GM18858 (cell line): ENCODE measurements around the gene SNRPD3.
"Not testable (repeated sequence)": the region's sequence is repeated elsewhere in the genome, so short reads cannot be mapped to it uniquely, and the experiment has no call there.

Experiments used
- ATAC-seq: cut with Tn5 transposase; IDR thresholded peaks from one replicate; pipeline ENCODE4 v1.9.1; 2021; ENCODE audit not compliant: unreplicated experiment

Gene SNRPD3

DNA sequence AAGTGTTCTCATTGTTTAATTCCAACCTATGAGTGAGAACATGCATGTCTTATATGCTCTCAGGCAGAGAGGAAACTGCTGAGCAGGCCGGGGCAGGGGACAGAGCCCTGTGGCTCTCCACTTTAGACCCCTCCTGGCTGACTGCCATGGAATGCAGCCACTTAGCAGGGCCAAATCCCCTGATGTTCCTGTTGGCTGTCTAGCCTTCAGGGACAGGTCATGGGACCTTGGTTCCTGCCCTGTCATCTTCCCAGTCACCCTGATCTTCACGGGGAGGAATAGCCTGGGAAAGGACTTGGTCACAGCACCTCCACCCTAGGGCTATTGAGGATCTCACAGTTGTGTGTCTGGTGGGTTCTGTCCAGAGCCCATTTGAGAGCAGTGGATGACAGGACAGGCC is 50.5 kb downstream of the SNRPD3 start:
- not testable (repeated sequence) for ATAC-seq

DNA sequence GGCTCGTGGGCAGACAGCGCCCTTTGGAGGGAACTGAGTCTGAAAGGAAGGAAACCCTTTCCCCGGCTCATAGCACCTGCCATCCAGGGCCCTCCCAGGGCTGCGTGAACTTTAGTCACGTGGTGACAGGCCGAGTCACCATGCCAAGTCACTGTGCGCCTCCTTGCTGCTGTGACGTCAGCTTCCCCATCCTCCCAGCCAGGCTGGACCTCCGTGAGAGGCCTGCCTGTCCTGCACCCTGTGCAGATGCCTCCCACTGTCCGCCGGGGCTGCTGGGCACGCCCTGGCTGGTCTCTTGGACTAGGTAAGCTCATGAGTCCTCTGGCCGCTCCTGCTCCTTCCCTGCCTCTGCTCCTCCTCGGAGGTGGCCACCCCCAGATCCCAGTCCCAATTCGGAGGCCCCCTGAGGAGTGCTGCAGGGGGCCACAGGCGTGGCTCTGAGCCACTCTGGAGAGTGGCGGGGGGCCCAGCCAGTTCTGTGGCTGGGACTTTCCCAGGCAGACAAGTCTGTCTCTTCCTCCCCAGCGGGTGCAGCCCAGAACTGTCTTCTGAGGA is 51.7 kb downstream of the SNRPD3 start:
- peak; percentile 42 for ATAC-seq

DNA sequence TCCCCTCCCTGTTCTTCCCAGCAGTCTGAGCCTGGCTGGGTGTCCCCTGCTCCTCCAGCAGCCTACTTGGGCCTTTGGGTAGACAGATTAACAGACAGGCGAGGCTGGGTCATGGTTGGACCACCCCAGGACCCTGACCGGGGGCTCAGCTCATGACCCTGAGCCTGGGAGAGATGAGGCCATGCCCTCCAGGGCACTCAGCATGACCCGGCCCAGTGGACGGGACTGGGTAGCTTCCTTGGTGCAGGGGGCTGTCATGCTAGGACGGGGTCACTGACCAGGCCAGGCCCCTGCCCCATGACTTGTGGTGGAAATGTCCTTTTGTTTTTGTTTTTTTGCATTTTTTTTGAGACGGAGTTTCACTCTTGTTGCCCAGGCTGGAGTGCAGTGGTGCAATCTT is 52.5 kb downstream of the SNRPD3 start:
- ATAC-seq, result not testable (repeated sequence)

DNA sequence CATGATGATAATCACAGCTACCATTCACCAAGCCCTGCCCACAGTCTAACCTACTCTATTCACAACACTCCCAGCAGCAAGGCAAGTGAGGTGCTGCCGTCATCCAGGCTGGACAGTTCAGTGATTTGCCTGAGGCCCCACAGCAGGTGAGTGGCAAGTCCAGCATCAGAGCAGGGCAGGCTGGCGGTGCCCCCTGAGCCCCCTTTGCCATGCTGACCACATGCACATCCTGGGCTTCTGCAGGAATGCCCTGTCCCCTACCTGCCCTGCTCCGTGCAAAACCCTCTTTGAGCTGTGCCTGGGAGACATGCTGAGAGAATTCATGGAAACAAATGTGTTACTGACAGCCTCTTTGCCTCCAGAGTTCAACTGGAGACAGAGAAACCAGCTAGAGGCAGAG is 54.1 kb downstream of the SNRPD3 start:
- not testable (repeated sequence) for ATAC-seq

DNA sequence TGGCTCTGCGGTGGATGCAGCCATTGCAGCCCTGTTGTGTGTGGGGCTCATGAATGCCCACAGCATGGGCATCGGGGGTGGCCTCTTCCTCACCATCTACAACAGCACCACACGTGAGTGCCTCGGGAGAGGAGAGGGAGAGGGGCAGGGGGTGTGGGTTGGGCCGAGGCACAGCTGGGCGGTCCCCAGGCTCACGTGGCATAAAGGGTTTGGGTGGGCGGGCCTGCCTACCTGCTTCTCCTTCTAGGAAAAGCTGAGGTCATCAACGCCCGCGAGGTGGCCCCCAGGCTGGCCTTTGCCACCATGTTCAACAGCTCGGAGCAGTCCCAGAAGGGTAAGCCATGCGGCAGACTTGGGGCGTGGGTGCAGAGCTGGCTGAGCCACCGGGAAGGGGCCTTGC is 59.0 kb downstream of the SNRPD3 start:
- not testable (repeated sequence) for ATAC-seq

DNA sequence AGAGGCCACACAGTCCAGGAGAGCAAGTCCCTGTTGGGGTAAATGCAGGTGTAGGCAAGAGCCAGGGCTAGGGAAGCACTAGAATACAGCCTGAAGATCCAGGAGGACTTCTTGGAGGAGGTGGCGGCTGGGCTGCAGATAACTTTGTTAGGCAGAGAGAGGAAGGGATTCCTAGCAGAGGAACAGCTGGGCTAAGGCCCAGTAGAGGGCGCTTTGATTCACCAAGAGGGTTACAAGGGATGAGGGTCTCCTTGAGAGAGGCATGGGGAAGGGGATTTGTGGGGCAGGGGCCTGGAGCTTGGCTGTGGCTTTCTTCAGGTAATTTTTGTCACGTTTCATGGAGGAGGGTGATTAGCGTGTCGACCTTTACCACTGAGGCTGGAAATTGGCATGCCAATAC is 65.4 kb downstream of the SNRPD3 start:
- ATAC-seq, result not testable (repeated sequence)

DNA sequence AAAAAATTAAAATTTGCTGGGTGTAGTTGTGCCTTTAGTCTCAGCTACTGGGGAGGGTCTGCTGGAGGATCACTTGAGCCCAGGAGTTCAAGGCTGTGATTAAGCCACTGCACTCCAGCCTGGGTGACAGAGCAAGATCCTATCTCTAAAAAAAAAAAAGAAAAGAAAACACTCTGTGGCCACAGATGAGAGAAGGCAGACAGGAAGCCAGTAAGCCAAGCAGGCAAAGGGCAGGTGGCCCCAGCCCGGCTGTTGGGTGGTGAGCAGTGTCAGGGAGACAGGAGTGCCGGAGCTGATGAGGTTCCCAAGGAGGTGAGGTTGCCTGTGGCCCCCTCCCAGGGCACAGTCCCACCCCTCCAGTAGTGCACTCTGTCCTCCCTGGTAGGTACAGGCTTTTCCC is 66.8 kb downstream of the SNRPD3 start:
- ATAC-seq, result not testable (repeated sequence)
